Heart left ventricle (tissue), 13 donors: ENCODE results near the gene SPAG4.

ENCODE experiments used
- CTCF ChIP-seq, 12 donors: fragments of 200-600 bp; sonication (generic) in 4 of 12; IDR thresholded peaks; one replicate each; pipeline versions ENCODE4 v1.5.0 to v1.8.0; 2018 to 2022; ENCODE audit warnings: antibody characterized with exemption in 12 of 12, mild to moderate bottlenecking in 5 of 12
- POLR2A ChIP-seq, 2 donors: fragments of 450-650 bp; IDR thresholded peaks; one replicate each; pipeline ENCODE4 v1.6.1; 2017; ENCODE audit warnings: antibody characterized with exemption in 2 of 2, mild to moderate bottlenecking in 2 of 2, moderate library complexity in 2 of 2
- donor health status: ischemic (EF 13 %, LVEDD 7.1; RV severe dilation, severe dysfunction).
- donor health status: DM: no; HTN: yes; CAD: no.
- donor health status: DM: no; HTN: no; CAD: no.
- donor health status: ischemic (EF 25% LVEDD 6.9; RV normal size, moderate dysfunction).
- donor health status: ischemic (EF 25% LVEDD 5.7; RV mildly dilated, moderate dysfunction).
- donor health status: ischemic (EF 35%, LVEDD 5.7; RV mildly dilated, moderate dysfunction).
- donor health status: nonischemic (EF 11% LVEDD 7.7; RV severe dilation, severe dysfunction).
- donor health status: DM: yes; HTN: yes; CAD: no.
- donor health status: PGD.
- donor health status: ischemic (EF 29% LVEDD 5.4; RV normal size, mild dysfunction).
- donor health status: nonischemic (EF 23%, LVEDD 6.1; RV moderate dilation, normal function).

- TF ChIP-seq POLR2A (IDR thresholded peaks at IDR 0.05) = no peak
- TF ChIP-seq CTCF (IDR thresholded peaks at IDR 0.05) = no peak
These were observed 10.2 kb downstream of the SPAG4 start for GRCh38 chr20:35625584-35626385.
